ENCODE measurements around the gene PPARGC1A. TPM values are rescaled to one million over a fixed set of nuclear protein-coding genes. Genes with fewer than 3 reads are reported as not detected.

Gene PPARGC1A
- total and polyA plus RNA-seq, 2 experiments from 2014 or later, result 0.76 to 3.3 TPM

DNA sequence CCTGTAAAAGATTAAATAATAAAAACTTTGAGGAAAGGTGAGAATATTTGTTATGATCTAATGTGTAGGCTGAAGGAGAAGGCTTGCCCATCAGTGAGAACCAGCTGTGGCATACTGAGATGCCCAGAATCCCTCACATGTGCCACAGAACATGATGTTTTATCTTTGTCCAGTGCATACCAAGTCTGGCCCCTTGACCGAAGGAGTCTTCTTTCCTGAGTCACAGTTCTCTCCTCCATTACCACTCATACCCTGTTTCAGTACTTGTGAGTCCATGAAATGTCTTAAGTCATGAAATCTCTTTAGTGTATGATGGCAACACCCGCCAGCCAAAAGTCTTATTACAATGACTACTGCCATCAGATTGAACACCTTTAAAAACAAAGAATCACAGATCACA lies 42.7 kb downstream of the PPARGC1A start:
- Histone ChIP-seq H3K4me3 (no peak overlapping the region), H4K20me1 (replicated peaks; ENCODE audit: insufficient read depth) (no peaks in the 10 kb centered on the region), H3K27ac (ENCODE audit: low read depth) (no peak overlapping the region), H2AFZ (no peak overlapping the region), H3K9me2 (ENCODE audit: insufficient read depth) (no peaks in the 10 kb centered on the region), H3F3A (replicated peaks; ENCODE audit: low read depth) (no peaks in the 10 kb centered on the region), H3K4me1 (ENCODE audit: insufficient read depth) (peaks cover 7% of the 10 kb centered on the region; the same call in 1 of the 2 replicates), H3K27me3 (ENCODE audit: insufficient read depth) (no peaks in the 10 kb centered on the region), H3K79me2 (replicated peaks; ENCODE audit: insufficient read depth) (no peaks in the 10 kb centered on the region), H3K4me2 (no peak overlapping the region), H3K36me3 (ENCODE audit: insufficient read depth) (no peaks in the 10 kb centered on the region)
- Mint-ChIP-seq H3K4me3 (no peak overlapping the region), H3K27ac (no peak overlapping the region), H3K9me3 (no peaks in the 10 kb centered on the region), H3K4me1 (peaks cover 12% of the 10 kb centered on the region), H3K36me3 (ENCODE audit: low read depth) (no peaks in the 10 kb centered on the region), H3K27me3 (ENCODE audit: insufficient read depth, low read depth, poor library complexity) (no peaks in the 10 kb centered on the region)
- ATAC-seq (no peak), DNase-seq (ENCODE audit: low spot score) (no peak)
- TF ChIP-seq CREB1 (CRISPR knock-in tag; IDR thresholded peaks at IDR 0.05; ENCODE audit: low read depth), result no peak
- TF ChIP-seq, protein P1, sequence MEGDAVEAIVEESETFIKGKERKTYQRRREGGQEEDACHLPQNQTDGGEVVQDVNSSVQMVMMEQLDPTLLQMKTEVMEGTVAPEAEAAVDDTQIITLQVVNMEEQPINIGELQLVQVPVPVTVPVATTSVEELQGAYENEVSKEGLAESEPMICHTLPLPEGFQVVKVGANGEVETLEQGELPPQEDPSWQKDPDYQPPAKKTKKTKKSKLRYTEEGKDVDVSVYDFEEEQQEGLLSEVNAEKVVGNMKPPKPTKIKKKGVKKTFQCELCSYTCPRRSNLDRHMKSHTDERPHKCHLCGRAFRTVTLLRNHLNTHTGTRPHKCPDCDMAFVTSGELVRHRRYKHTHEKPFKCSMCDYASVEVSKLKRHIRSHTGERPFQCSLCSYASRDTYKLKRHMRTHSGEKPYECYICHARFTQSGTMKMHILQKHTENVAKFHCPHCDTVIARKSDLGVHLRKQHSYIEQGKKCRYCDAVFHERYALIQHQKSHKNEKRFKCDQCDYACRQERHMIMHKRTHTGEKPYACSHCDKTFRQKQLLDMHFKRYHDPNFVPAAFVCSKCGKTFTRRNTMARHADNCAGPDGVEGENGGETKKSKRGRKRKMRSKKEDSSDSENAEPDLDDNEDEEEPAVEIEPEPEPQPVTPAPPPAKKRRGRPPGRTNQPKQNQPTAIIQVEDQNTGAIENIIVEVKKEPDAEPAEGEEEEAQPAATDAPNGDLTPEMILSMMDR (conservative IDR thresholded peaks at IDR 0.05; ENCODE audit: low read depth in 2 of 2), result no peak
- TF ChIP-seq ZNF331 (CRISPR knock-in tag; IDR thresholded peaks at IDR 0.05; ENCODE audit: low read depth), result no peak
- TF ChIP-seq, protein P2, sequence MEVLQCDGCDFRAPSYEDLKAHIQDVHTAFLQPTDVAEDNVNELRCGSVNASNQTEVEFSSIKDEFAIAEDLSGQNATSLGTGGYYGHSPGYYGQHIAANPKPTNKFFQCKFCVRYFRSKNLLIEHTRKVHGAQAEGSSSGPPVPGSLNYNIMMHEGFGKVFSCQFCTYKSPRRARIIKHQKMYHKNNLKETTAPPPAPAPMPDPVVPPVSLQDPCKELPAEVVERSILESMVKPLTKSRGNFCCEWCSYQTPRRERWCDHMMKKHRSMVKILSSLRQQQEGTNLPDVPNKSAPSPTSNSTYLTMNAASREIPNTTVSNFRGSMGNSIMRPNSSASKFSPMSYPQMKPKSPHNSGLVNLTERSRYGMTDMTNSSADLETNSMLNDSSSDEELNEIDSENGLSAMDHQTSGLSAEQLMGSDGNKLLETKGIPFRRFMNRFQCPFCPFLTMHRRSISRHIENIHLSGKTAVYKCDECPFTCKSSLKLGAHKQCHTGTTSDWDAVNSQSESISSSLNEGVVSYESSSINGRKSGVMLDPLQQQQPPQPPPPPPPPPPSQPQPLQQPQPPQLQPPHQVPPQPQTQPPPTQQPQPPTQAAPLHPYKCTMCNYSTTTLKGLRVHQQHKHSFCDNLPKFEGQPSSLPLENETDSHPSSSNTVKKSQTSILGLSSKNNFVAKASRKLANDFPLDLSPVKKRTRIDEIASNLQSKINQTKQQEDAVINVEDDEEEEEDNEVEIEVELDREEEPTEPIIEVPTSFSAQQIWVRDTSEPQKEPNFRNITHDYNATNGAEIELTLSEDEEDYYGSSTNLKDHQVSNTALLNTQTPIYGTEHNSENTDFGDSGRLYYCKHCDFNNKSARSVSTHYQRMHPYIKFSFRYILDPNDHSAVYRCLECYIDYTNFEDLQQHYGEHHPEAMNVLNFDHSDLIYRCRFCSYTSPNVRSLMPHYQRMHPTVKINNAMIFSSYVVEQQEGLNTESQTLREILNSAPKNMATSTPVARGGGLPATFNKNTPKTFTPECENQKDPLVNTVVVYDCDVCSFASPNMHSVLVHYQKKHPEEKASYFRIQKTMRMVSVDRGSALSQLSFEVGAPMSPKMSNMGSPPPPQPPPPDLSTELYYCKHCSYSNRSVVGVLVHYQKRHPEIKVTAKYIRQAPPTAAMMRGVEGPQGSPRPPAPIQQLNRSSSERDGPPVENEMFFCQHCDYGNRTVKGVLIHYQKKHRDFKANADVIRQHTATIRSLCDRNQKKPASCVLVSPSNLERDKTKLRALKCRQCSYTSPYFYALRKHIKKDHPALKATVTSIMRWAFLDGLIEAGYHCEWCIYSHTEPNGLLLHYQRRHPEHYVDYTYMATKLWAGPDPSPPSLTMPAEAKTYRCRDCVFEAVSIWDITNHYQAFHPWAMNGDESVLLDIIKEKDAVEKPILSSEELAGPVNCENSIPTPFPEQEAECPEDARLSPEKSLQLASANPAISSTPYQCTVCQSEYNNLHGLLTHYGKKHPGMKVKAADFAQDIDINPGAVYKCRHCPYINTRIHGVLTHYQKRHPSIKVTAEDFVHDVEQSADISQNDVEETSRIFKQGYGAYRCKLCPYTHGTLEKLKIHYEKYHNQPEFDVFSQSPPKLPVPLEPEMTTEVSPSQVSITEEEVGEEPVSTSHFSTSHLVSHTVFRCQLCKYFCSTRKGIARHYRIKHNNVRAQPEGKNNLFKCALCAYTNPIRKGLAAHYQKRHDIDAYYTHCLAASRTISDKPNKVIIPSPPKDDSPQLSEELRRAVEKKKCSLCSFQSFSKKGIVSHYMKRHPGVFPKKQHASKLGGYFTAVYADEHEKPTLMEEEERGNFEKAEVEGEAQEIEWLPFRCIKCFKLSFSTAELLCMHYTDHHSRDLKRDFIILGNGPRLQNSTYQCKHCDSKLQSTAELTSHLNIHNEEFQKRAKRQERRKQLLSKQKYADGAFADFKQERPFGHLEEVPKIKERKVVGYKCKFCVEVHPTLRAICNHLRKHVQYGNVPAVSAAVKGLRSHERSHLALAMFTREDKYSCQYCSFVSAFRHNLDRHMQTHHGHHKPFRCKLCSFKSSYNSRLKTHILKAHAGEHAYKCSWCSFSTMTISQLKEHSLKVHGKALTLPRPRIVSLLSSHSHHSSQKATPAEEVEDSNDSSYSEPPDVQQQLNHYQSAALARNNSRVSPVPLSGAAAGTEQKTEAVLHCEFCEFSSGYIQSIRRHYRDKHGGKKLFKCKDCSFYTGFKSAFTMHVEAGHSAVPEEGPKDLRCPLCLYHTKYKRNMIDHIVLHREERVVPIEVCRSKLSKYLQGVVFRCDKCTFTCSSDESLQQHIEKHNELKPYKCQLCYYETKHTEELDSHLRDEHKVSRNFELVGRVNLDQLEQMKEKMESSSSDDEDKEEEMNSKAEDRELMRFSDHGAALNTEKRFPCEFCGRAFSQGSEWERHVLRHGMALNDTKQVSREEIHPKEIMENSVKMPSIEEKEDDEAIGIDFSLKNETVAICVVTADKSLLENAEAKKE (CRISPR knock-in tag; IDR thresholded peaks at IDR 0.05), result no peak
- TF ChIP-seq, protein P3, sequence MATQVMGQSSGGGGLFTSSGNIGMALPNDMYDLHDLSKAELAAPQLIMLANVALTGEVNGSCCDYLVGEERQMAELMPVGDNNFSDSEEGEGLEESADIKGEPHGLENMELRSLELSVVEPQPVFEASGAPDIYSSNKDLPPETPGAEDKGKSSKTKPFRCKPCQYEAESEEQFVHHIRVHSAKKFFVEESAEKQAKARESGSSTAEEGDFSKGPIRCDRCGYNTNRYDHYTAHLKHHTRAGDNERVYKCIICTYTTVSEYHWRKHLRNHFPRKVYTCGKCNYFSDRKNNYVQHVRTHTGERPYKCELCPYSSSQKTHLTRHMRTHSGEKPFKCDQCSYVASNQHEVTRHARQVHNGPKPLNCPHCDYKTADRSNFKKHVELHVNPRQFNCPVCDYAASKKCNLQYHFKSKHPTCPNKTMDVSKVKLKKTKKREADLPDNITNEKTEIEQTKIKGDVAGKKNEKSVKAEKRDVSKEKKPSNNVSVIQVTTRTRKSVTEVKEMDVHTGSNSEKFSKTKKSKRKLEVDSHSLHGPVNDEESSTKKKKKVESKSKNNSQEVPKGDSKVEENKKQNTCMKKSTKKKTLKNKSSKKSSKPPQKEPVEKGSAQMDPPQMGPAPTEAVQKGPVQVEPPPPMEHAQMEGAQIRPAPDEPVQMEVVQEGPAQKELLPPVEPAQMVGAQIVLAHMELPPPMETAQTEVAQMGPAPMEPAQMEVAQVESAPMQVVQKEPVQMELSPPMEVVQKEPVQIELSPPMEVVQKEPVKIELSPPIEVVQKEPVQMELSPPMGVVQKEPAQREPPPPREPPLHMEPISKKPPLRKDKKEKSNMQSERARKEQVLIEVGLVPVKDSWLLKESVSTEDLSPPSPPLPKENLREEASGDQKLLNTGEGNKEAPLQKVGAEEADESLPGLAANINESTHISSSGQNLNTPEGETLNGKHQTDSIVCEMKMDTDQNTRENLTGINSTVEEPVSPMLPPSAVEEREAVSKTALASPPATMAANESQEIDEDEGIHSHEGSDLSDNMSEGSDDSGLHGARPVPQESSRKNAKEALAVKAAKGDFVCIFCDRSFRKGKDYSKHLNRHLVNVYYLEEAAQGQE (IDR thresholded peaks at IDR 0.05; ENCODE audit: unreplicated experiment), result no peak
- no peak for TF ChIP-seq POLR2AphosphoS5 (IDR thresholded peaks at IDR 0.05; ENCODE audit: low read depth)
- no peak for TF ChIP-seq EZH2 (IDR thresholded peaks at IDR 0.05; ENCODE audit: low read depth, unreplicated experiment)
- TF ChIP-seq STAT1 (IDR thresholded peaks at IDR 0.05; ENCODE audit: unreplicated experiment), result no peak
- no peak for TF ChIP-seq NANOG (IDR thresholded peaks at IDR 0.05; ENCODE audit: borderline replicate concordance)
- TF ChIP-seq EZH2phosphoT487 (IDR thresholded peaks at IDR 0.05; ENCODE audit: unreplicated experiment), result no peak
- no peak for TF ChIP-seq JUNB (IDR thresholded peaks at IDR 0.05; ENCODE audit: unreplicated experiment)
- no peak for TF ChIP-seq ZNF114 (CRISPR knock-in tag; IDR thresholded peaks at IDR 0.05)
- TF ChIP-seq, protein P4, sequence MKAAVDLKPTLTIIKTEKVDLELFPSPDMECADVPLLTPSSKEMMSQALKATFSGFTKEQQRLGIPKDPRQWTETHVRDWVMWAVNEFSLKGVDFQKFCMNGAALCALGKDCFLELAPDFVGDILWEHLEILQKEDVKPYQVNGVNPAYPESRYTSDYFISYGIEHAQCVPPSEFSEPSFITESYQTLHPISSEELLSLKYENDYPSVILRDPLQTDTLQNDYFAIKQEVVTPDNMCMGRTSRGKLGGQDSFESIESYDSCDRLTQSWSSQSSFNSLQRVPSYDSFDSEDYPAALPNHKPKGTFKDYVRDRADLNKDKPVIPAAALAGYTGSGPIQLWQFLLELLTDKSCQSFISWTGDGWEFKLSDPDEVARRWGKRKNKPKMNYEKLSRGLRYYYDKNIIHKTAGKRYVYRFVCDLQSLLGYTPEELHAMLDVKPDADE (IDR thresholded peaks at IDR 0.05), result no peak
